Testis (tissue), 2 donors: ENCODE data around the gene MRPS25.

ENCODE experiments used
- POLR2A ChIP-seq: fragments of 450-650 bp; IDR thresholded peaks from one replicate; pipeline ENCODE4 v1.6.1; 2017; ENCODE audit warnings: antibody characterized with exemption, mild to moderate bottlenecking, moderate library complexity
- TF ChIP-seq, protein P1 (sequence below), 3 experiments: fragments of 450-650 bp in 2 of 3; fragments of 200-600 bp in 1 of 3; sonication (generic) in 1 of 3; IDR thresholded peaks; one replicate each; pipeline ENCODE4 v1.5.1; 2016 to 2019; ENCODE audit warnings: antibody characterized with exemption in 3 of 3, mild to moderate bottlenecking in 2 of 3, moderate library complexity in 1 of 3

DNA sequence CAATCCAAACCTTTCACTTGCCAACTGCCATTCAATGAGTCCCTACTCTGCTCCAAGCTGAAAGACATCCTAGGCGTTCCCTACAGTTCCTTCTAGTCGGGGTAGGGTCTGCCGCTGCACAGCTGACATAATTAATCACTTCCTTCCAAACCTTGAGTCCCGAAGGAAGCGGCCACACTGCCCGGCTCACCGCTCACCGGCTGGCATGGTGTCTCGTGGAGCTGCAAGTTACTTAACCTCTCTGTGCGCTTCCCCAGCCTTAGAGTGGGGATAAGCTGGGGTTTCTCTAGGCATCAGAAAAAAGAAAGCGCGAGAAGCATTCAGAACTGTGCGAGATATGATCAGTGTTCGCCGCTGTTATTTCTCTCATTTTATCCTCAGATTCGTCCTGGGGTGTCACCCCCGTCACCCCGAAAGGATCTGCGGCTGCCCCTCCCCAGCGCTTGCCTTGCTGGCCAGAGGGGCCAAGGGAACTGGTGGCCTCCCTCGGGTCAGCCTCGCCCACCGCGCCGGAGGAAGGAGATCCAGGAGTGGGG is 748 bp downstream of the MRPS25 start:
- no peak for TF ChIP-seq POLR2A
- TF ChIP-seq, protein P1, sequence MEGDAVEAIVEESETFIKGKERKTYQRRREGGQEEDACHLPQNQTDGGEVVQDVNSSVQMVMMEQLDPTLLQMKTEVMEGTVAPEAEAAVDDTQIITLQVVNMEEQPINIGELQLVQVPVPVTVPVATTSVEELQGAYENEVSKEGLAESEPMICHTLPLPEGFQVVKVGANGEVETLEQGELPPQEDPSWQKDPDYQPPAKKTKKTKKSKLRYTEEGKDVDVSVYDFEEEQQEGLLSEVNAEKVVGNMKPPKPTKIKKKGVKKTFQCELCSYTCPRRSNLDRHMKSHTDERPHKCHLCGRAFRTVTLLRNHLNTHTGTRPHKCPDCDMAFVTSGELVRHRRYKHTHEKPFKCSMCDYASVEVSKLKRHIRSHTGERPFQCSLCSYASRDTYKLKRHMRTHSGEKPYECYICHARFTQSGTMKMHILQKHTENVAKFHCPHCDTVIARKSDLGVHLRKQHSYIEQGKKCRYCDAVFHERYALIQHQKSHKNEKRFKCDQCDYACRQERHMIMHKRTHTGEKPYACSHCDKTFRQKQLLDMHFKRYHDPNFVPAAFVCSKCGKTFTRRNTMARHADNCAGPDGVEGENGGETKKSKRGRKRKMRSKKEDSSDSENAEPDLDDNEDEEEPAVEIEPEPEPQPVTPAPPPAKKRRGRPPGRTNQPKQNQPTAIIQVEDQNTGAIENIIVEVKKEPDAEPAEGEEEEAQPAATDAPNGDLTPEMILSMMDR (IDR thresholded peaks at IDR 0.05), result no peak
